Measurements from ENCODE around the gene TTL. TPM values are rescaled to one million over a fixed set of nuclear protein-coding genes. Genes with fewer than 3 reads are reported as not detected.
A peak's percentile ranks its signal among the peaks of the same experiment; 100 is the strongest.
"Not testable (repeated sequence)": the region's sequence is repeated elsewhere in the genome, so short reads cannot be mapped to it uniquely, and the experiment has no call there.

TTL gene
- total RNA-seq, 3 donors from 2014 or later (not counting 1 experiment from before 2014, with no cell fraction given) = 14.3 to 26.8 (median 26.4) TPM

- Histone ChIP-seq H3K36me3 (ENCODE audit: control insufficient read depth, insufficient read depth, low read length) (peaks cover 8% of the 10 kb centered on the region), H3K4me3 (ENCODE audit: low read length) (no peak overlapping the region), H3K27me3 (ENCODE audit: control insufficient read depth, insufficient read depth, low read length) (no peaks in the 10 kb centered on the region), H3K4me1 (ENCODE audit: control insufficient read depth, insufficient read depth, low read length) (no peaks in the 10 kb centered on the region), H3K27ac (ENCODE audit: low read length) (no peak overlapping the region), H3K9me3 (ENCODE audit: control insufficient read depth, insufficient read depth, low read length) (no peaks in the 10 kb centered on the region)
- Mint-ChIP-seq H3K4me1 (no peaks in the 10 kb centered on the region), H3K36me3 (no peaks in the 10 kb centered on the region), H3K27ac (no peak overlapping the region), H3K9me3 (no peaks in the 10 kb centered on the region), H3K4me3 (no peak overlapping the region), H3K27me3 (ENCODE audit: low read depth in 2 of 2) (no peaks in the 10 kb centered on the region)
- no peak for TF ChIP-seq CTCF (IDR thresholded peaks at IDR 0.05)
- ATAC-seq (no peak), DNase-seq (no peak)
- intact Hi-C loops (cut with micrococcal nuclease) = no loop called here
- WGBS (ENCODE audit: insufficient coverage) = 95% methylated on average over 9 of the region's 9 CpGs
Observed at GRCh38 chr2:112493858-112494648, 12.1 kb downstream of the TTL start.

GRCh38 chr2:112494828-112495227 is 12.9 kb downstream of the TTL start:
- DNase-seq = no peak
- H3K4me1 ChIP-seq (ENCODE audit: control insufficient read depth, insufficient read depth, low read length) = no peaks in the 10 kb centered on the region
- H3K27me3 ChIP-seq (ENCODE audit: control insufficient read depth, insufficient read depth, low read length) = no peaks in the 10 kb centered on the region
- WGBS (ENCODE audit: insufficient coverage) = 74% methylated on average over 5 of the region's 5 CpGs
- ATAC-seq = no peak
- intact Hi-C loops (cut with micrococcal nuclease) = no loop called here
- no peak overlapping the region for H3K27ac ChIP-seq (ENCODE audit: low read length)
- no peaks in the 10 kb centered on the region for H3K36me3 Mint-ChIP-seq
- no peaks in the 10 kb centered on the region for H3K4me1 Mint-ChIP-seq
- H3K27me3 Mint-ChIP-seq (ENCODE audit: low read depth in 2 of 2) = no peaks in the 10 kb centered on the region
- peaks cover 8% of the 10 kb centered on the region for H3K36me3 ChIP-seq (ENCODE audit: control insufficient read depth, insufficient read depth, low read length)
- no peak overlapping the region for H3K4me3 Mint-ChIP-seq
- no peaks in the 10 kb centered on the region for H3K9me3 Mint-ChIP-seq
- no peak overlapping the region for H3K27ac Mint-ChIP-seq
- H3K9me3 ChIP-seq (ENCODE audit: control insufficient read depth, insufficient read depth, low read length) = no peaks in the 10 kb centered on the region
- no peak overlapping the region for H3K4me3 ChIP-seq (ENCODE audit: low read length)
- no peak for TF ChIP-seq CTCF (IDR thresholded peaks at IDR 0.05)

GRCh38 chr2:112495878-112496277 is 13.9 kb downstream of the TTL start:
- H3K27ac Mint-ChIP-seq; ATAC-seq; H3K27ac ChIP-seq (ENCODE audit: low read length); H3K4me1 Mint-ChIP-seq; DNase-seq; H3K36me3 ChIP-seq (ENCODE audit: control insufficient read depth, insufficient read depth, low read length); H3K27me3 Mint-ChIP-seq (ENCODE audit: low read depth in 2 of 2); H3K9me3 ChIP-seq (ENCODE audit: control insufficient read depth, insufficient read depth, low read length); H3K4me1 ChIP-seq (ENCODE audit: control insufficient read depth, insufficient read depth, low read length); H3K9me3 Mint-ChIP-seq; intact Hi-C loops (cut with micrococcal nuclease); H3K27me3 ChIP-seq (ENCODE audit: control insufficient read depth, insufficient read depth, low read length); H3K4me3 Mint-ChIP-seq; H3K4me3 ChIP-seq (ENCODE audit: low read length); H3K36me3 Mint-ChIP-seq: not testable (repeated sequence)
- whole genome bisulfite sequencing (ENCODE audit: insufficient coverage) = 100% methylated on average over 2 of the region's 4 CpGs

GRCh38 chr2:112500850-112501484 is 19.0 kb downstream of the TTL start:
- intact Hi-C loops (cut with micrococcal nuclease); H3K27ac ChIP-seq (ENCODE audit: low read length); H3K4me3 Mint-ChIP-seq; H3K27me3 Mint-ChIP-seq (ENCODE audit: low read depth in 2 of 2); H3K36me3 Mint-ChIP-seq; H3K27me3 ChIP-seq (ENCODE audit: control insufficient read depth, insufficient read depth, low read length); H3K4me1 ChIP-seq (ENCODE audit: control insufficient read depth, insufficient read depth, low read length); H3K9me3 Mint-ChIP-seq; H3K9me3 ChIP-seq (ENCODE audit: control insufficient read depth, insufficient read depth, low read length); H3K4me1 Mint-ChIP-seq; H3K4me3 ChIP-seq (ENCODE audit: low read length); H3K27ac Mint-ChIP-seq; H3K36me3 ChIP-seq (ENCODE audit: control insufficient read depth, insufficient read depth, low read length): not testable (repeated sequence)
- WGBS (ENCODE audit: insufficient coverage) = 53% methylated on average over 5 of the region's 10 CpGs
- peak in 1 of 2 donors; percentile 68 for DNase-seq
- peak; percentile 81 to 85 (median 81) for ATAC-seq
- TF ChIP-seq CTCF (IDR thresholded peaks at IDR 0.05) = peak; percentile 21

- H3K27ac ChIP-seq (ENCODE audit: low read length); H3K9me3 Mint-ChIP-seq; H3K4me3 Mint-ChIP-seq; H3K4me1 Mint-ChIP-seq; H3K9me3 ChIP-seq (ENCODE audit: control insufficient read depth, insufficient read depth, low read length); H3K4me1 ChIP-seq (ENCODE audit: control insufficient read depth, insufficient read depth, low read length); H3K27me3 ChIP-seq (ENCODE audit: control insufficient read depth, insufficient read depth, low read length); intact Hi-C loops (cut with micrococcal nuclease); H3K36me3 ChIP-seq (ENCODE audit: control insufficient read depth, insufficient read depth, low read length); H3K36me3 Mint-ChIP-seq; H3K27me3 Mint-ChIP-seq (ENCODE audit: low read depth in 2 of 2); ATAC-seq; DNase-seq; H3K4me3 ChIP-seq (ENCODE audit: low read length): not testable (repeated sequence)
- WGBS (ENCODE audit: insufficient coverage) = 87% methylated on average over 19 of the region's 32 CpGs
- peak overlapping the region in 1 of 2 donors; percentile 8 for H3K27ac Mint-ChIP-seq
Observed at GRCh38 chr2:112509239-112509998, 27.5 kb downstream of the TTL start.
